GM10847 (cell line): ENCODE data around the gene GFY.

ENCODE experiments used
- POLR2A ChIP-seq: IDR thresholded peaks from 2 replicates; pipeline ENCODE4 v1.6.1; 2011; ENCODE audit not compliant: insufficient read length; ENCODE audit errors: extremely low read depth

The GFY gene

GRCh38 chr19:49463960-49464740, 39.0 kb downstream of the GFY start:
- TF ChIP-seq POLR2A: no peak

- TF ChIP-seq POLR2A: no peak
Measured at GRCh38 chr19:49465371-49465770, 40.2 kb downstream of the GFY start.

GRCh38 chr19:49468199-49468598, 43.0 kb downstream of the GFY start:
- no peak for TF ChIP-seq POLR2A

- no peak for TF ChIP-seq POLR2A
Measured at GRCh38 chr19:49468746-49469447, 43.7 kb downstream of the GFY start.

GRCh38 chr19:49469828-49470614, 44.8 kb downstream of the GFY start:
- no peak for TF ChIP-seq POLR2A

GRCh38 chr19:49470615-49470978, 45.4 kb downstream of the GFY start:
- TF ChIP-seq POLR2A: no peak

GRCh38 chr19:49472936-49473335, 47.7 kb downstream of the GFY start:
- TF ChIP-seq POLR2A: no peak

- TF ChIP-seq POLR2A: peak; percentile 23
Measured at GRCh38 chr19:49473868-49474541, 48.8 kb downstream of the GFY start, which contains the start of gene FLT3LG. FLT3LG (plus strand) TSS chr19:49474215; CDS start chr19:49474640, 425 bp downstream.

- no peak for TF ChIP-seq POLR2A
Measured at GRCh38 chr19:49474542-49474924, 49.3 kb downstream of the GFY start.

GRCh38 chr19:49475191-49475917, 50.2 kb downstream of the GFY start:
- no peak for TF ChIP-seq POLR2A

GRCh38 chr19:49475995-49476880, 51.0 kb downstream of the GFY start:
- TF ChIP-seq POLR2A: no peak
